GM21528 (cell line): ENCODE results near the gene CCDC107.

Experiments
- ATAC-seq: cut with Tn5 transposase; IDR thresholded peaks from one replicate; pipeline ENCODE4 v1.9.1; 2021; ENCODE audit warnings: mild to moderate bottlenecking, moderate library complexity; ENCODE audit not compliant: unreplicated experiment, low FRiP score

Gene CCDC107

GRCh38 chr9:35700031-35700430 is 41.9 kb downstream of the CCDC107 start:
- ATAC-seq = no peak

GRCh38 chr9:35700942-35701341 is 42.9 kb downstream of the CCDC107 start:
- no peak for ATAC-seq

- ATAC-seq = no peak
Measured at GRCh38 chr9:35702696-35703095, 44.6 kb downstream of the CCDC107 start.

GRCh38 chr9:35703906-35704672 is 46.0 kb downstream of the CCDC107 start:
- no peak for ATAC-seq

- no peak for ATAC-seq
Measured at GRCh38 chr9:35705372-35705771, 47.3 kb downstream of the CCDC107 start.

- no peak for ATAC-seq
Measured at GRCh38 chr9:35705836-35706430, 47.8 kb downstream of the CCDC107 start.

GRCh38 chr9:35706951-35707350 is 48.9 kb downstream of the CCDC107 start:
- ATAC-seq = no peak

- ATAC-seq = no peak
Measured at GRCh38 chr9:35708146-35708545, 50.1 kb downstream of the CCDC107 start.

- no peak for ATAC-seq
Measured at GRCh38 chr9:35710818-35711500, 52.9 kb downstream of the CCDC107 start.
